HG02571 (cell line): ENCODE data around the gene OCSTAMP.

Source experiments
- ATAC-seq: cut with Tn5 transposase; IDR thresholded peaks from one replicate; pipeline ENCODE4 v1.9.1; 2021; ENCODE audit warnings: mild to moderate bottlenecking, moderate library complexity; ENCODE audit not compliant: unreplicated experiment

Gene OCSTAMP, protein sequence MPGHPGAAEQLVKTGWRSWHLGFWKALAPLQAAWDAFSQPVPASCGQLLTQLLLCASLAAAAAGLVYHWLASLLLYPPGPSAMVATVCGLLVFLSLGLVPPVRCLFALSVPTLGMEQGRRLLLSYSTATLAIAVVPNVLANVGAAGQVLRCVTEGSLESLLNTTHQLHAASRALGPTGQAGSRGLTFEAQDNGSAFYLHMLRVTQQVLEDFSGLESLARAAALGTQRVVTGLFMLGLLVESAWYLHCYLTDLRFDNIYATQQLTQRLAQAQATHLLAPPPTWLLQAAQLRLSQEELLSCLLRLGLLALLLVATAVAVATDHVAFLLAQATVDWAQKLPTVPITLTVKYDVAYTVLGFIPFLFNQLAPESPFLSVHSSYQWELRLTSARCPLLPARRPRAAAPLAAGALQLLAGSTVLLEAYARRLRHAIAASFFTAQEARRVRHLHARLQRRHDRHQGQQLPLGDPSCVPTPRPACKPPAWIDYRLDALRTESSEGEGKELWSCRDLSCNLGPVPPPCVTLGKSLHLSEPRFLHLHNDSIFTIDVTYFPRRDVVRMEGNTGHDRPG

GRCh38 chr20:46550461-46550860 is at the start of gene OCSTAMP:
Gene OCSTAMP (minus strand): TSS chr20:46550654. CDS start chr20:46550560, 94 bp downstream.
- ATAC-seq: no peak

GRCh38 chr20:46599227-46599987 is 49.0 kb upstream of the OCSTAMP start:
- no peak for ATAC-seq

DNA sequence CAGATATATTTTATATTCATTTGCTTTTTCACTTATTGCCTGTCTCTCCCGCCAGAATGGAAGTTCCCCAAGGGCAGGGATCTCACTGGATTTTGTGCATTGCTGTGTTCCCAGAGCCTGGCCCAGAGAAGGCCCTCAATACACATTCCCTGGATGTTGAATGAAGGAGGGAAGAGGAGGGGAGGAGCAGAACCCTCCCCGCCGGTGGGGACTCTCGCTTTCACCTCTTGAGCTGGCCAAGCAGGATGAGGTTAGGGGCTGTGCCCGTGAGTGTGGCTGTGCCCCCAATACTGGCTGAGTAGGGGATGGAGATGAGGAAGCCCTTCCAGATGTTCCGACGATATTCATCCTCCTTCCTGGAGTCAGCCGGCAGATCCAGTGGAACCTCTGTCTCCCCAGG is 45.5 kb upstream of the OCSTAMP start:
- no peak for ATAC-seq

GRCh38 chr20:46594725-46595124 is 44.3 kb upstream of the OCSTAMP start:
- no peak for ATAC-seq

DNA sequence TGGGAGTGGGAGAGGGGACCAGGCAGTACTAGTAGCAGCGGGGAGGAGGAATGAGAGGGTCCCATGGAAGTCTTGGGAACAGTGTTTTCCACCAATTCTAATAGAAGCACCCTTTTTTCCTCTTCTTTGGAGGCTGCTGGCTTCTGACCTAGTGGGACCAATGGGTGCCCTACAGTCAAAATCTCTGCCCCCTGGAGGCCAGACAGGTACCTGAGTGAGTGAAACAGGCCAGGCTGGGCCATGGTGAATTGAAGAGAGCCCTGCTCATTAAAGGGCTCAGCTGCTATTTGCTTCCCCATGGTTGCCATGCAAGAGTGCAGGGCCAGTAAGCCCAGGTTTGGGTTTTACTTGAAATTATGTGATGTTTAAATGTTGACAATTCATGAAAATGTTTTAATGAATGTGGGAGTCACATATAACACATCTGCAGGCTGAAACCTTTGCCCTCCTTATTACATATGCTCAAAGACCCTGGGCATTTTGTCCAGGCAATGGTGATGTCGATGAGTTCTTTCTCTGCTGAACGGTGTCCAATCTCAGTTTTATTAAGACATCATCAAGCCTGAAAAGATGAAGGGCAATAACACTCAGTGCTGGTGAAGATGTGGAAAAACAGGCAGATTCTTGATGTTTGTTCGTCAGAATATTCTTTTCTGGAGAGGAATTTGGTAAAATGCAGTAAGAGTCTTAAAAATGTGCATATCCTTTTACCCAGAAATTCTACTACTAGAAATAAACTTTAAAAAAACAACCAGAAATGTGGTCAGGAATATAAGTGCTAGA is 42.3 kb upstream of the OCSTAMP start:
- no peak for ATAC-seq

- ATAC-seq: no peak
Measured at GRCh38 chr20:46590443-46590842, 40.0 kb upstream of the OCSTAMP start.

DNA sequence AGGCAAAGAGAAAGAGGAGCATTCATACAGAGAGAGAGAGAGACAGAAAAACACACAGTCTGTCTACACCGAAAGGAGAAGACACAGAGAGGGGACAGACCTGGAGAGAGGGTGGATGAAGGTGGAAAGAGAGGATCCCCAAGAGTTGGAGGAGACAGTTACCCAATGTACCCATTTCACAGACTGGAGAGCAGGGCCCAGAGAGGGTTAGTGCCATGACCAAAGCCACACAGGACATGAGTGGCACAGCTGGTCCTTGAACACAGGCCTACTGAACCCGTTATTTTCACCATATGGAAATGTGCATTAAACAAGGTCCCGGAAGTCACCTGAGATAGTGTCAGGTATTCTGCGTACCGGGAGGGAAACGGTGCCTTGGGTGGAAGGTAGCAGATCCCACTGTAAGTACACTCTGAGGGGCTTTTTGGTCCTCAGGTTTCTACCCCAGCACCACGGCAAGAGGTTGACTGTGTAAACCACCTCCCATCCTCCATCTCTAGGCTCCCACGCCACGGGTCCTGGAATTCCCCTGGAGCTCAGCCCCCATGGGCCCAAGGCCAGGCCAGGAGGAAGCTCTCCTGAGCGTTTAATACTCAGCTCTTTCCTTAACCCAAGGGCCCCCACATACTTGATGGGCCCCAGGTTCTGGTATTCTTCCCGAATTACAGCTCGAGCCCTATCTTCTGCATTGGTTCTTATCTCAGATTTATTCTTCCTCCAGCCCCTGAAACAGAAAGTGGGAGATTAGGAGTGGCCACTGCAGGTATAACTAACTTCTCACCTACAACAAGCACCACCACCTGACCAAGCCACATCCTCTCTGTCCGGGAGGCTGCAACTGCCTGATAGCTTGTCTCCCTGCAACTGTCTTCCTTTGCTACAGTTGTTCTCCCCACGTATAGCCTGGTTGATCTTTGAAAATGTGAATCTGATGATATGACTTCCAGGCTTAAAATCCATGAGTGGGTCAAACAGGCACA is 38.4 kb upstream of the OCSTAMP start:
- ATAC-seq: no peak

- ATAC-seq: no peak
Measured at GRCh38 chr20:46587986-46588385, 37.5 kb upstream of the OCSTAMP start.

- ATAC-seq: no peak
Measured at GRCh38 chr20:46586724-46587123, 36.3 kb upstream of the OCSTAMP start.

DNA sequence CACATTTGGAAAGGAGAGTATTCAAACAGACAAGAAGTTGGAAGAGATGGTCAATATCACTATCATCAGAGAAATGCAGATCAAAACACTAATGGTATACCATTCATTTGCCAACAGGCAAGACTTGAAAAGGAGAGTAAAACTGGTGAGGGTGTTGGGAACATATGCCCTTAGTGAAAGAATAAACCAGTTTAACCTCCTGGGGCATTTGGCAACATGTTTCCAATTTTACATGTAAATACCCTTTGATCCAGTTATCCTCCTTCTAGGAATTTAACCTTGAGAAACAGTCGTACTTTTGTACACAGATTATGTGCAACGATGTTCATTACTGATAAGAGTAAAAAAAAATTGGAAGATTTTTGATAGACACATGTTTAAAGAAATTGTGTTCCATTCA is 34.1 kb upstream of the OCSTAMP start:
- no peak for ATAC-seq

GRCh38 chr20:46583411-46584214 is 33.2 kb upstream of the OCSTAMP start:
- ATAC-seq: no peak

GRCh38 chr20:46582648-46583047 is 32.2 kb upstream of the OCSTAMP start:
- no peak for ATAC-seq

GRCh38 chr20:46581391-46581790 is 30.9 kb upstream of the OCSTAMP start:
- no peak for ATAC-seq

DNA sequence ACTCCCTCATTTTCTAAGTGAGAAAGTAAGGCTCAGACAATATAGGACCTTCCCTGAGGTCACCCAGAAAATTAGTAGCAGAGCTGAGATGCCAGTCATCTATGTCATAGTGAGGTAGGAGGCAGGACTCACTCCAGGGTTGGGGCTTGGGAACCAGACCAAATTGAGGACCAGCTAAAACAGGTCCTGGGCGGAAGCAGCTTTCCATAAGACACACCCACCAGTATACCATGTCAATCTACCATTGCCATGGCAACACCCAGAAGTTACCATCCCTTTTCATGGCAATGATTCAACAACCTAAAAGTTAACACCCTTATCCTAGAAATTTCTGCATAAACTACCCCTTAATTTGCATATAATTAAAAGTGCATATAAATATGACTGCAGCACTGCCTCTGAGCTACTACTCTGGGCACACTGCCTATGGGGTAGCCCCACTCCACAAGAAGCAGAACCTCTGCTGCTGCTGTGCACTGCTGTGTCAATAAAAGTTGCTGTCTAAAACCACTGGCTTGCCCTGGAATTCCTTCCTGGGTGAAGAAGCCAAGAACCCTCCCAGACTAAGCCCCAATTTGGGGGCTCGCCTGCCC is 30.3 kb upstream of the OCSTAMP start:
- no peak for ATAC-seq

DNA sequence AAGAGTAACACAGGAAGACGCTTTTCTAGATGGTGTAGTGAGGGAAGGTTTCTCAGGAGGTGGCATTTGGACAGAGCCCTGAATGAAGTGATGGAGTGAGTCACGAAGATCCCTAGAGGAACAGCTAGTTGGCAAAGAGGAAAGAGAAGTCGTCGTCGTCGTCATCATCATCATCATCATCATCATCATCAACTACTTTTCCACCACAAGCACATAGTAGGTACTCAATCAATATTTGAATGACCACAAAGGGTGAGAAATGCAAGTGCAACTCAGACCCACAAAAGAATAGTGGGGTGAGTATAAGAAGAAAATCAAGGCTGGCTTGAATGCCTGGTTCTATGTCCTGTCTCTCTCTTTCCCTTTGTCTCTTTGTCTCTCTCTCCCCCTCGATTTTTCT is 28.3 kb upstream of the OCSTAMP start:
- ATAC-seq: no peak

GRCh38 chr20:46576774-46577395 is 26.4 kb upstream of the OCSTAMP start:
- no peak for ATAC-seq

- ATAC-seq: no peak
Measured at GRCh38 chr20:46575937-46576461, 25.5 kb upstream of the OCSTAMP start.

GRCh38 chr20:46575394-46575793 is 24.9 kb upstream of the OCSTAMP start:
- ATAC-seq: no peak
